ENCODE results near the gene RHNO1. TPM values are rescaled to one million over a fixed set of nuclear protein-coding genes. Genes with fewer than 3 reads are reported as not detected.
A peak's percentile ranks its signal among the peaks of the same experiment; 100 is the strongest.

Gene RHNO1
- total and polyA plus RNA-seq, 2 of the 13 experiments (the other 11 are each of a cell fraction or from before 2014, with no cell fraction given) = 27.2 to 49.6 TPM

- 0 out of 2 replicates have a peak, but pooled peaks have one; percentile 20 for TF ChIP-seq ZNF800 (CRISPR knock-in tag; IDR thresholded peaks at IDR 0.05)
- TF ChIP-seq ZBTB3 (CRISPR knock-in tag; IDR thresholded peaks at IDR 0.05; ENCODE audit: borderline replicate concordance, low read depth) = 0 out of 2 replicates have a peak, but pooled peaks have one; percentile 56
- 0 out of 2 replicates have a peak, but pooled peaks have one; percentile 39 for TF ChIP-seq ZFP90 (CRISPR knock-in tag; IDR thresholded peaks at IDR 0.05; ENCODE audit: borderline replicate concordance)
- no peak for TF ChIP-seq KDM4B (CRISPR knock-in tag; IDR thresholded peaks at IDR 0.05)
- 0 out of 2 replicates have a peak, but pooled peaks have one; percentile 15 for TF ChIP-seq SPEN (CRISPR knock-in tag; IDR thresholded peaks at IDR 0.05; ENCODE audit: low read depth)
- TF ChIP-seq BRCA1 (CRISPR knock-in tag; IDR thresholded peaks at IDR 0.05) = 0 out of 2 replicates have a peak, but pooled peaks have one; percentile 55
- TF ChIP-seq ZNF609 (CRISPR knock-in tag; IDR thresholded peaks at IDR 0.05; ENCODE audit: borderline replicate concordance) = 0 out of 2 replicates have a peak, but pooled peaks have one; percentile 33
- 0 out of 2 replicates have a peak, but pooled peaks have one; percentile 66 for TF ChIP-seq HOXA5 (CRISPR knock-in tag; IDR thresholded peaks at IDR 0.05)
- TF ChIP-seq ZBTB20 (CRISPR knock-in tag; IDR thresholded peaks at IDR 0.05; ENCODE audit: borderline replicate concordance, low read depth) = no peak
- peak; percentile 90 for TF ChIP-seq CEBPB (IDR thresholded peaks at IDR 0.05; ENCODE audit: borderline replicate concordance, low read depth, low read length)
- no peak for TF ChIP-seq IRF1 (CRISPR knock-in tag; IDR thresholded peaks at IDR 0.05; ENCODE audit: low read depth)
- TF ChIP-seq ZNF766 (CRISPR knock-in tag; IDR thresholded peaks at IDR 0.05; ENCODE audit: borderline replicate concordance) = 0 out of 2 replicates have a peak, but pooled peaks have one; percentile 59
- 0 out of 2 replicates have a peak, but pooled peaks have one; percentile 32 for TF ChIP-seq FOXJ3 (CRISPR knock-in tag; IDR thresholded peaks at IDR 0.05; ENCODE audit: borderline replicate concordance)
- no peak for TF ChIP-seq STAG1 (CRISPR knock-in tag; IDR thresholded peaks at IDR 0.05)
- no peak for TF ChIP-seq ZNF160 (CRISPR knock-in tag; IDR thresholded peaks at IDR 0.05)
- peak; percentile 41; the same call in 1 of the 2 replicates for TF ChIP-seq ZNF580 (CRISPR knock-in tag; IDR thresholded peaks at IDR 0.05; ENCODE audit: borderline replicate concordance, low read depth)
- no peak for TF ChIP-seq HDAC2 (CRISPR knock-in tag; IDR thresholded peaks at IDR 0.05)
- TF ChIP-seq DR1 (CRISPR knock-in tag; IDR thresholded peaks at IDR 0.05) = 0 out of 2 replicates have a peak, but pooled peaks have one; percentile 21
Measured at GRCh38 chr12:2877953-2878732, 1.1 kb downstream of the RHNO1 start (continued).
